ENCODE data around the gene TOR1AIP1. TPM values are rescaled to one million over a fixed set of nuclear protein-coding genes. Genes with fewer than 3 reads are reported as not detected.

TOR1AIP1 gene
- total and polyA plus RNA-seq, 2 donors (not counting 1 experiment from before 2014, with no cell fraction given): 51.1 to 62.3 TPM

DNA sequence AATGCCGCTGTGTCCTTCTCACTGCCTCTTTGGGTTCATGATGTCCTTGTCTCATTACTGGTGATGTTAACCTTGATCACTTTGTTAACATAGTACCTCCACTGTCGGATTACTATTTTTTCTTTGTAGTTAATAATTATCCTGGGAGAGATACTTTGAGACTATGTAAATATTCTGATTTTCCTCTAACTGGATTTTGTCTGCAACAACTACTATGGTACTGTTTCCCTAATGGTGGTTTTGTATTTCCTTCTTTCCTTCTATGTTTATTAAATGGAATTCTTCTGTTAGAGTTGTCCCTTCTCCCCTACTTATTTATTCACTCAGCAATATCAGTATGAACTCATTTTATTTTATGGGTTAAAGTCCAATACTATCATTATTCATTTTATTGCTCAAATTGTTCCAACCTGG, 8.6 kb upstream of the TOR1AIP1 start:
- Histone ChIP-seq H3K36me3 (ENCODE audit: control insufficient read depth, insufficient read depth, low read length) (peaks cover 2% of the 10 kb centered on the region), H3K79me2 (ENCODE audit: control insufficient read depth, insufficient read depth, low read length) (peaks cover 70% of the 10 kb centered on the region), H3K27me3 (ENCODE audit: control insufficient read depth, insufficient read depth, low read length) (no peaks in the 10 kb centered on the region), H4K20me1 (ENCODE audit: control insufficient read depth, extremely low read depth, insufficient read depth, low read length) (peaks cover 3% of the 10 kb centered on the region), H3K9ac (ENCODE audit: insufficient read depth, low read length) (no peak overlapping the region), H2AFZ (ENCODE audit: low read length) (no peak overlapping the region), H3K4me1 (ENCODE audit: control insufficient read depth, extremely low read depth, insufficient read depth, low read length) (no peaks in the 10 kb centered on the region), H3K27ac (ENCODE audit: insufficient read depth, low read length) (no peak overlapping the region), H3K9me3 (ENCODE audit: control insufficient read depth, insufficient read depth, low read depth, low read length) (no peaks in the 10 kb centered on the region), H3K4me2 (ENCODE audit: extremely low read depth, insufficient read depth, low read length) (no peak overlapping the region), H3K4me3 (replicated peaks in 1 of 4; ENCODE audit: control extremely low read depth in 1 of 4, insufficient read depth in 1 of 4, low read depth in 3 of 4, low read length in 4 of 4) (no peak overlapping the region)
- no peak for TF ChIP-seq EZH2 (IDR thresholded peaks at IDR 0.05; ENCODE audit: low read length, missing control alignments)
- DNase-seq (ENCODE audit: low read depth in 2 of 2): no peak

DNA sequence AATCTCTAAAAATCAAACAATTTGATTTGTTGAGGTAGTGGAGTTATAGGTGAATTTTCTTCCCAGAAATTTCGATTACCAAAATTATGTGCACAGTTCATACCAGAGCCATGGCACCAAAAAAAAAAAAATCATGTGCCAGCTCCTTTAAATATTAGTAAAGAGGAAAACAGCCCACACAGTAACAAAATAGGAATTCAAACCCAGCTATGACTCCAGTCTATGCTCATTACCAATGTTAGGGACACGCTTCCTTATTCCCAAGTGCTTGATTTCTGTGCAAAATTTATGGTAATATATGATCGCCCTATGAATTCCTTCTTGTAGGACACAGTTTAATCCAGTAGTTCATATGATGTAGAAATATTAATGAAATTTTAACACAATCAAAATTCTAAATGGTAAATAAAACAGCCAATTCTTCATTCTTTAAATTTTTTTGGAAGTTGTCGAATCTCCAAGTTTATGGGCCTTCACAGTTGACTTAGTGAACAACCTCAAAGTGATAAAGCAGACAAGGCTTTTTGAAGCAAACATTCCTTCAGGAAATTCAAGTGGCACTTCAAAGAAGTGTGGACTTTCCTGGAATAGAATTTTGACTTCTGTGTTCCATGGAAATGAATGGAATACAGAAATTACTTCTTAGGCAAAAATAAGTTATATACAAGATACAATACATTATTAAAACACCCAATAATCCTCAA, 6.3 kb upstream of the TOR1AIP1 start:
- peak in 1 of 2 donors; percentile 24 for DNase-seq (ENCODE audit: low read depth in 2 of 2)
- no peaks in the 10 kb centered on the region for H3K27me3 ChIP-seq (ENCODE audit: control insufficient read depth, insufficient read depth, low read length)
- H3K4me3 ChIP-seq (replicated peaks in 1 of 4; ENCODE audit: control extremely low read depth in 1 of 4, insufficient read depth in 1 of 4, low read depth in 3 of 4, low read length in 4 of 4): peak overlapping the region; percentile 88 to 89 (median 88)
- no peak overlapping the region for H2AFZ ChIP-seq (ENCODE audit: low read length)
- H3K4me1 ChIP-seq (ENCODE audit: control insufficient read depth, extremely low read depth, insufficient read depth, low read length): no peaks in the 10 kb centered on the region
- TF ChIP-seq, protein P1, sequence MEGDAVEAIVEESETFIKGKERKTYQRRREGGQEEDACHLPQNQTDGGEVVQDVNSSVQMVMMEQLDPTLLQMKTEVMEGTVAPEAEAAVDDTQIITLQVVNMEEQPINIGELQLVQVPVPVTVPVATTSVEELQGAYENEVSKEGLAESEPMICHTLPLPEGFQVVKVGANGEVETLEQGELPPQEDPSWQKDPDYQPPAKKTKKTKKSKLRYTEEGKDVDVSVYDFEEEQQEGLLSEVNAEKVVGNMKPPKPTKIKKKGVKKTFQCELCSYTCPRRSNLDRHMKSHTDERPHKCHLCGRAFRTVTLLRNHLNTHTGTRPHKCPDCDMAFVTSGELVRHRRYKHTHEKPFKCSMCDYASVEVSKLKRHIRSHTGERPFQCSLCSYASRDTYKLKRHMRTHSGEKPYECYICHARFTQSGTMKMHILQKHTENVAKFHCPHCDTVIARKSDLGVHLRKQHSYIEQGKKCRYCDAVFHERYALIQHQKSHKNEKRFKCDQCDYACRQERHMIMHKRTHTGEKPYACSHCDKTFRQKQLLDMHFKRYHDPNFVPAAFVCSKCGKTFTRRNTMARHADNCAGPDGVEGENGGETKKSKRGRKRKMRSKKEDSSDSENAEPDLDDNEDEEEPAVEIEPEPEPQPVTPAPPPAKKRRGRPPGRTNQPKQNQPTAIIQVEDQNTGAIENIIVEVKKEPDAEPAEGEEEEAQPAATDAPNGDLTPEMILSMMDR (conservative IDR thresholded peaks at IDR 0.05 in 1 of 2, IDR thresholded peaks at IDR 0.05 in 1 of 2; ENCODE audit: low read depth in 1 of 2, low read length in 2 of 2): no peak
- no peak for TF ChIP-seq EZH2 (IDR thresholded peaks at IDR 0.05; ENCODE audit: low read length, missing control alignments)
- H3K9ac ChIP-seq (ENCODE audit: insufficient read depth, low read length): no peak overlapping the region
- peaks cover 62% of the 10 kb centered on the region for H3K79me2 ChIP-seq (ENCODE audit: control insufficient read depth, insufficient read depth, low read length)
- peak overlapping the region; percentile 32 for H3K4me2 ChIP-seq (ENCODE audit: extremely low read depth, insufficient read depth, low read length)
- peaks cover 3% of the 10 kb centered on the region for H4K20me1 ChIP-seq (ENCODE audit: control insufficient read depth, extremely low read depth, insufficient read depth, low read length)
- no peaks in the 10 kb centered on the region for H3K9me3 ChIP-seq (ENCODE audit: control insufficient read depth, insufficient read depth, low read depth, low read length)
- peaks cover 2% of the 10 kb centered on the region for H3K36me3 ChIP-seq (ENCODE audit: control insufficient read depth, insufficient read depth, low read length)
- no peak overlapping the region for H3K27ac ChIP-seq (ENCODE audit: insufficient read depth, low read length)

DNA sequence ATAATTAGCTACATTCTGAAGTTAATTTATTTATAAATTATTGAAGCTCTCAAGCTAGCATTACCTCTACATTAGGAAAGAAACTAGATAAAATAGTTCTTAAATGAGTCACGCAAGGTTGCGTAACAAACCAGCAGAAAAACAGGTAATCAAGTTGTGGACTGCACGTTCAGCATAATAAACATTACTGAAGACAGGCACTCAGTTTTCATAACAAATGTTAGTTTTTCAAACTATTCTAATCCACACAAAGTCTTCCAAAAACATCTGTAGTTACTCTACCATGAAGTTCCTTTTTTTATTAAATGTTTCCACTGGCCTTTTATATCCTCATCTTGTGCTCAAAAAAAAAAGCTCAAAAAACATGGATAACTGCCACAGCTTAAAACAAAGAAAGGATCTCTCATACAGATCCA, 5.8 kb upstream of the TOR1AIP1 start:
- Histone ChIP-seq H3K9ac (ENCODE audit: insufficient read depth, low read length) (no peak overlapping the region), H3K4me3 (replicated peaks in 1 of 4; ENCODE audit: control extremely low read depth in 1 of 4, insufficient read depth in 1 of 4, low read depth in 3 of 4, low read length in 4 of 4) (peak overlapping the region; percentile 88 to 89 (median 88)), H3K36me3 (ENCODE audit: control insufficient read depth, insufficient read depth, low read length) (peaks cover 2% of the 10 kb centered on the region), H2AFZ (ENCODE audit: low read length) (no peak overlapping the region), H3K27ac (ENCODE audit: insufficient read depth, low read length) (no peak overlapping the region), H3K4me2 (ENCODE audit: extremely low read depth, insufficient read depth, low read length) (peak overlapping the region; percentile 39), H4K20me1 (ENCODE audit: control insufficient read depth, extremely low read depth, insufficient read depth, low read length) (peaks cover 3% of the 10 kb centered on the region), H3K4me1 (ENCODE audit: control insufficient read depth, extremely low read depth, insufficient read depth, low read length) (no peaks in the 10 kb centered on the region), H3K79me2 (ENCODE audit: control insufficient read depth, insufficient read depth, low read length) (peaks cover 60% of the 10 kb centered on the region), H3K27me3 (ENCODE audit: control insufficient read depth, insufficient read depth, low read length) (no peaks in the 10 kb centered on the region), H3K9me3 (ENCODE audit: control insufficient read depth, insufficient read depth, low read depth, low read length) (no peaks in the 10 kb centered on the region)
- TF ChIP-seq, protein P1 (conservative IDR thresholded peaks at IDR 0.05 in 1 of 2, IDR thresholded peaks at IDR 0.05 in 1 of 2; ENCODE audit: low read depth in 1 of 2, low read length in 2 of 2): no peak
- TF ChIP-seq EZH2 (IDR thresholded peaks at IDR 0.05; ENCODE audit: low read length, missing control alignments): no peak
- peak; percentile 36 to 52 for DNase-seq (ENCODE audit: low read depth in 2 of 2)

Data from fibroblast of lung (primary cell).